ENCODE measurements around the gene MTAP. TPM values are rescaled to one million over a fixed set of nuclear protein-coding genes. Genes with fewer than 3 reads are reported as not detected.

The MTAP gene
- polyA plus RNA-seq, 1 experiment: 14.2 TPM

- Histone ChIP-seq H3K4me3 (ENCODE audit: low read depth, low read length) (no peak overlapping the region), H3K27me3 (ENCODE audit: control insufficient read depth, insufficient read depth, low read length) (peaks cover 10% of the 10 kb centered on the region), H3K36me3 (ENCODE audit: control insufficient read depth, insufficient read depth, low read length) (no peaks in the 10 kb centered on the region)
- DNase-seq (ENCODE audit: low read depth): no peak
- no peak for TF ChIP-seq CTCF (IDR thresholded peaks at IDR 0.05; ENCODE audit: insufficient read depth, low read depth, low read length)
- CTCF ChIA-PET: interaction anchor here (1.1 kb wide), 1 partner anchor 145 kb away, joined by 3 read pairs; no protein-coding TSS in a partner anchor
- POLR2A ChIA-PET: no interaction called here
Measured at GRCh38 chr9:21961569-21961968, 159.1 kb downstream of the MTAP start.

DNA sequence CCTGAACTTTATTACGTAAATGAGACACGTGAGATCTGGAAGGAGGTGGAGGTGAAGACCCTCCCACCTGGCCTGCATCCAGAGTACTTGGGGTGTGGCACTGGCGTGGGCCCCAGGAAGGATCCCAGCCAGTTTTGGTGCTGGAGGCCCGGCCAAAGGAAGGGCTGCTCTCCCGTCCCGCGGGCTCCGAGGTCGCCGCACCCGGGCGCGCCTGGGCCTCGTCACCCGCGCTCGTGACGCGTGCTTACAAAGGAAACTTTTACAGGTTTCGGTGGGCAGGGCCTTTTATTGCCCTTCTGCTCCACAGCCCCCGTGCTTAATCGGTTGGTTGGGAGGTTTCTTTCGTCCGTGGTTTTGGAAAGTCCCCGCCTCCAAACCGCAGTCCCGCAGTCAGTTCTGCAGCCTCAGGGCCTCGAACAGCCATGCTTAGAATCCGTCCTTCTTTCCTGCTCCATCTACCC lies 162.5 kb downstream of the MTAP start:
- Histone ChIP-seq H3K4me3 (ENCODE audit: low read depth, low read length) (peak overlapping the region; percentile 30), H3K27me3 (ENCODE audit: control insufficient read depth, insufficient read depth, low read length) (peaks cover 31% of the 10 kb centered on the region), H3K36me3 (ENCODE audit: control insufficient read depth, insufficient read depth, low read length) (no peaks in the 10 kb centered on the region)
- ChIA-PET CTCF (interaction anchor here (1.5 kb wide), 1 partner anchor 10 kb away, joined by 5 read pairs; no protein-coding TSS in a partner anchor), POLR2A (no interaction called here)
- no peak for DNase-seq (ENCODE audit: low read depth)
- TF ChIP-seq CTCF (IDR thresholded peaks at IDR 0.05; ENCODE audit: insufficient read depth, low read depth, low read length): no peak

DNA sequence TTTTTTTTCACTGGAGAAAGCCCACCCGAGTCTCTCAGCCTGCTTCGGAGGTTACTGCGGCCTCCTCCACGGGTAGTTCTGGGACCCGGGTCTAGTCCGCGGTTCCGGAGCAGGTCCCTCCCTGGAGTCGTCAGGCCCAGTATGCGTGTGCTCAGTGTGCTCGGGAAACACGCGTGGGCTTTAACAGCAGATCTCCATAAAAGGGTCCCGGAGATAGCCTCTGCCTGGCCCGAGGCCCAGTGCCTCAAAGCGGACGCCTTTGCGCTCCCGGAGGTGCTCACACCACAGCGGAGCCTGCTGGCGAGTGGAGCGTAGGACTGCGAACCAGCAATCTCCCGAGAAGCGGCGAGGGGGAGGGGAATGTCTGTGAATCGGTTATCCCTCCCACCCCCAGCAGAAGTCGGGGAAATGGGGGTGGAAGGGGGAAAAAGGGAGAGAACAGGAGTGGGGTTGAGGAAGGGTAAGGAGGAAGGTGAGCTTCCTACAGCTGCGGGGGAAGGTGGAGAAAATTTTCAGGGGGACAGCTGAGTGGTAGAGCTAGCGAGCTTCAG lies 163.0 kb downstream of the MTAP start:
- H3K4me3 ChIP-seq (ENCODE audit: low read depth, low read length): peak overlapping the region; percentile 30
- TF ChIP-seq CTCF (IDR thresholded peaks at IDR 0.05; ENCODE audit: insufficient read depth, low read depth, low read length): peak; percentile 78
- ChIA-PET CTCF (interaction anchor here (0.7 kb wide), 2 partner anchors 14 to 272 kb away, joined by 3 read pairs; no protein-coding TSS in a partner anchor), POLR2A (no interaction called here)
- peaks cover 36% of the 10 kb centered on the region for H3K27me3 ChIP-seq (ENCODE audit: control insufficient read depth, insufficient read depth, low read length)
- no peaks in the 10 kb centered on the region for H3K36me3 ChIP-seq (ENCODE audit: control insufficient read depth, insufficient read depth, low read length)
- DNase-seq (ENCODE audit: low read depth): no peak

DNA sequence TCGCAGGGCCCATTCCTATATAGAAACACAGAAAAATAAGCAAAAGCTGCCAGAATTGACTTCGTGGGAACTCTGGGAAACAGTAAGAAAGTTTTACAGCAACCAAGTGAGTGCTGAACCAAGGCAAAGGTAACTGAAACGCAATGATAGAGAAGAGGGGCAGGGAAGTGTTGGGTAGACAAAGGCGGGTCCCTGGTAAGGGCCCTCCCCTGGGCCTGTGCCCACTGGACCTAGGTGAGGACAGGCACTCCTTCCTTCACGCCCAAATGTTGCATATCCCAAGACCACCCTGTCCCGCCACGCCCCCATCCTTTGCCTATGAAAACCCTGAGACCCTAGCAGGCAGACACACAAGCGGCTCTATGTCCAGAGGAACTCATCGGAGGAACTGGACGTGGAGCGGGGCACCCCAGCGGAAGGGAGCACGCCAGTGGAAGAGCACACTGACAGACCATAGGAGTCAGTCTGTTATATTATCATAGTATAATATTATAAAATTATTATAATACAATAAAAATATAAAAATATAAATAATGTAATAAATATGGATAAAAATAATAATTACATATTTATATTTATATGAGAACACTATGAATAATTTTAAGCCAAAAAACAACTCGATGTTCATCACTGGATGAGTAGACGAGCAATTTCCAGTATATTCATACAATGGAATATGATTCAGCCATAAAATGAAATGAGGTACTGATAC lies 163.9 kb downstream of the MTAP start:
- no peak for TF ChIP-seq CTCF (IDR thresholded peaks at IDR 0.05; ENCODE audit: insufficient read depth, low read depth, low read length)
- POLR2A ChIA-PET: no interaction called here
- no peaks in the 10 kb centered on the region for H3K36me3 ChIP-seq (ENCODE audit: control insufficient read depth, insufficient read depth, low read length)
- H3K27me3 ChIP-seq (ENCODE audit: control insufficient read depth, insufficient read depth, low read length): peaks cover 42% of the 10 kb centered on the region
- no peak overlapping the region for H3K4me3 ChIP-seq (ENCODE audit: low read depth, low read length)
- CTCF ChIA-PET: interaction anchor here (0.7 kb wide), 2 partner anchors 13 to 271 kb away, joined by 3 read pairs; no protein-coding TSS in a partner anchor
- no peak for DNase-seq (ENCODE audit: low read depth)

GRCh38 chr9:21967169-21967568 lies 164.7 kb downstream of the MTAP start:
- Histone ChIP-seq H3K27me3 (ENCODE audit: control insufficient read depth, insufficient read depth, low read length) (peaks cover 42% of the 10 kb centered on the region), H3K36me3 (ENCODE audit: control insufficient read depth, insufficient read depth, low read length) (no peaks in the 10 kb centered on the region), H3K4me3 (ENCODE audit: low read depth, low read length) (no peak overlapping the region)
- no peak for DNase-seq (ENCODE audit: low read depth)
- TF ChIP-seq CTCF (IDR thresholded peaks at IDR 0.05; ENCODE audit: insufficient read depth, low read depth, low read length): no peak
- ChIA-PET CTCF (interaction anchor here (4.3 kb wide), 1 partner anchor 41 kb away, joined by 25 read pairs; the partner anchor contains the start of gene CDKN2B), POLR2A (no interaction called here)
